ENCODE results near the gene KPNB1.

GRCh38 chr17:47708312-47708863, 58.7 kb downstream of the KPNB1 start:
- TF ChIP-seq CTCF (IDR thresholded peaks at IDR 0.05) (no peak), POLR2A (IDR thresholded peaks at IDR 0.05) (no peak)

Data from uterus (tissue), 2 donors.